DND-41 (cell line): ENCODE results near the gene BAK1.

Experiments
- ATAC-seq: fragments of 200-7000 bp; cut with Tn5 transposase; 3 replicates; pipeline ENCODE4 v1.9.1; 2021; ENCODE audit warnings: low read depth; ENCODE audit not compliant: insufficient read depth
- DNase-seq: peaks from one replicate; pipeline ENCODE4 v3.0.0-alpha.2; 2020
- H2AFZ ChIP-seq: 2 replicates; pipeline ENCODE4 v1.6.0; 2012; ENCODE audit warnings: low read depth, low read length
- H3K27ac ChIP-seq: 2 replicates; pipeline ENCODE4 v1.5.1; 2012; ENCODE audit warnings: low read length, inconsistent platforms
- H3K27me3 ChIP-seq: fragments of 200-600 bp; sonication (generic); 2 replicates; pipeline ENCODE4 v1.6.0; 2012; ENCODE audit warnings: low read length, mild to moderate bottlenecking, inconsistent platforms; ENCODE audit not compliant: insufficient read depth, poor library complexity
- H3K36me3 ChIP-seq: 2 replicates; pipeline ENCODE4 v1.5.1; 2012; ENCODE audit warnings: low read length, inconsistent platforms; ENCODE audit not compliant: insufficient read depth
- H3K4me1 ChIP-seq: 2 replicates; pipeline ENCODE4 v1.5.1; 2012; ENCODE audit warnings: mild to moderate bottlenecking, low read length; ENCODE audit not compliant: insufficient read depth
- H3K4me2 ChIP-seq: 2 replicates; pipeline ENCODE4 v1.6.0; 2012; ENCODE audit warnings: mild to moderate bottlenecking, moderate library complexity, low read length, inconsistent platforms; ENCODE audit not compliant: insufficient read depth
- H3K4me3 ChIP-seq, 2 experiments: fragments of 200-600 bp in 1 of 2; shearing (Covaris generic) in 1 of 2; 2 replicates each; pipeline ENCODE4 v1.5.1; 2012 to 2016; ENCODE audit warnings: inconsistent platforms in 2 of 2, low read length in 2 of 2, mild to moderate bottlenecking in 2 of 2, low read depth in 1 of 2, moderate library complexity in 1 of 2
- H3K79me2 ChIP-seq: 2 replicates; pipeline ENCODE4 v1.6.0; 2012; ENCODE audit warnings: low read length, inconsistent platforms; ENCODE audit not compliant: insufficient read depth
- H3K9ac ChIP-seq: 2 replicates; pipeline ENCODE4 v1.6.0; 2012; ENCODE audit warnings: low read depth, mild to moderate bottlenecking, inconsistent platforms, low read length, moderate library complexity
- H3K9me3 ChIP-seq: 2 replicates; pipeline ENCODE4 v1.5.1; 2012; ENCODE audit warnings: low read length, moderate library complexity, mild to moderate bottlenecking, inconsistent platforms; ENCODE audit not compliant: insufficient read depth, severe bottlenecking
- H4K20me1 ChIP-seq: 2 replicates; pipeline ENCODE4 v1.6.0; 2012; ENCODE audit warnings: low read length; ENCODE audit not compliant: insufficient read depth
- CTCF ChIP-seq: IDR thresholded peaks from 2 replicates; pipeline ENCODE4 v1.5.1; 2012; ENCODE audit warnings: borderline replicate concordance, low read length, moderate library complexity, mild to moderate bottlenecking; ENCODE audit not compliant: poor library complexity, severe bottlenecking; ENCODE audit errors: extremely low read depth
- EZH2 ChIP-seq: IDR thresholded peaks from 3 replicates; pipeline ENCODE4 v1.6.1; 2012; ENCODE audit warnings: borderline replicate concordance, low read depth, mild to moderate bottlenecking, moderate library complexity, low read length, inconsistent platforms; ENCODE audit not compliant: severe bottlenecking

The BAK1 gene

GRCh38 chr6:33590531-33591198, 10.6 kb upstream of the BAK1 start:
- Histone ChIP-seq H3K4me3 (no peak overlapping the region), H2AFZ (no peak overlapping the region), H3K79me2 (no peaks in the 10 kb centered on the region), H3K27me3 (no peaks in the 10 kb centered on the region), H3K9ac (no peak overlapping the region), H3K4me1 (peaks cover 8% of the 10 kb centered on the region), H3K27ac (no peak overlapping the region), H3K9me3 (no peaks in the 10 kb centered on the region), H4K20me1 (no peaks in the 10 kb centered on the region), H3K4me2 (no peak overlapping the region), H3K36me3 (no peaks in the 10 kb centered on the region)
- TF ChIP-seq CTCF: no peak
- no peak for TF ChIP-seq EZH2
- no peak for ATAC-seq
- no peak for DNase-seq

- Histone ChIP-seq H3K9me3 (no peaks in the 10 kb centered on the region), H2AFZ (no peak overlapping the region), H4K20me1 (no peaks in the 10 kb centered on the region), H3K27ac (no peak overlapping the region), H3K4me3 (no peak overlapping the region), H3K36me3 (no peaks in the 10 kb centered on the region), H3K27me3 (no peaks in the 10 kb centered on the region), H3K4me2 (no peak overlapping the region), H3K79me2 (no peaks in the 10 kb centered on the region), H3K9ac (no peak overlapping the region), H3K4me1 (peaks cover 15% of the 10 kb centered on the region)
- no peak for TF ChIP-seq EZH2
- TF ChIP-seq CTCF: peak; percentile 75
- ATAC-seq (no peak), DNase-seq (peak; percentile 32)
Measured at GRCh38 chr6:33589731-33590530, 9.9 kb upstream of the BAK1 start.

- Histone ChIP-seq H3K4me2 (no peak overlapping the region), H3K27ac (no peak overlapping the region), H3K79me2 (no peaks in the 10 kb centered on the region), H4K20me1 (no peaks in the 10 kb centered on the region), H2AFZ (no peak overlapping the region), H3K36me3 (no peaks in the 10 kb centered on the region), H3K9ac (no peak overlapping the region), H3K4me3 (no peak overlapping the region), H3K4me1 (peaks cover 20% of the 10 kb centered on the region), H3K27me3 (no peaks in the 10 kb centered on the region), H3K9me3 (no peaks in the 10 kb centered on the region)
- no peak for ATAC-seq
- DNase-seq: no peak
- TF ChIP-seq EZH2 (no peak), CTCF (no peak)
Measured at GRCh38 chr6:33589392-33589730, 9.3 kb upstream of the BAK1 start.
